IPS-18a (cell line): ENCODE results near the gene WDR37.

Experiments used
- H3K27ac ChIP-seq: one replicate; pipeline ENCODE4 v1.5.1; 2013; ENCODE audit warnings: low read length
- H3K27me3 ChIP-seq: one replicate; pipeline ENCODE4 v1.6.1; 2013; ENCODE audit warnings: mild to moderate bottlenecking, low read length; ENCODE audit not compliant: control insufficient read depth, insufficient read depth
- H3K36me3 ChIP-seq: one replicate; pipeline ENCODE4 v1.6.1; 2013; ENCODE audit warnings: low read depth, low read length; ENCODE audit not compliant: control insufficient read depth
- H3K4me1 ChIP-seq: one replicate; pipeline ENCODE4 v1.6.1; 2013; ENCODE audit warnings: low read depth, low read length; ENCODE audit not compliant: control insufficient read depth
- H3K4me3 ChIP-seq: one replicate; pipeline ENCODE4 v1.5.1; 2013; ENCODE audit warnings: low read length
- H3K9ac ChIP-seq: one replicate; pipeline ENCODE4 v1.6.1; 2013; ENCODE audit warnings: mild to moderate bottlenecking, low read length, moderate library complexity
- H3K9me3 ChIP-seq: one replicate; pipeline ENCODE4 v1.6.1; 2013; ENCODE audit warnings: low read depth, low read length; ENCODE audit not compliant: control insufficient read depth

Gene WDR37

DNA sequence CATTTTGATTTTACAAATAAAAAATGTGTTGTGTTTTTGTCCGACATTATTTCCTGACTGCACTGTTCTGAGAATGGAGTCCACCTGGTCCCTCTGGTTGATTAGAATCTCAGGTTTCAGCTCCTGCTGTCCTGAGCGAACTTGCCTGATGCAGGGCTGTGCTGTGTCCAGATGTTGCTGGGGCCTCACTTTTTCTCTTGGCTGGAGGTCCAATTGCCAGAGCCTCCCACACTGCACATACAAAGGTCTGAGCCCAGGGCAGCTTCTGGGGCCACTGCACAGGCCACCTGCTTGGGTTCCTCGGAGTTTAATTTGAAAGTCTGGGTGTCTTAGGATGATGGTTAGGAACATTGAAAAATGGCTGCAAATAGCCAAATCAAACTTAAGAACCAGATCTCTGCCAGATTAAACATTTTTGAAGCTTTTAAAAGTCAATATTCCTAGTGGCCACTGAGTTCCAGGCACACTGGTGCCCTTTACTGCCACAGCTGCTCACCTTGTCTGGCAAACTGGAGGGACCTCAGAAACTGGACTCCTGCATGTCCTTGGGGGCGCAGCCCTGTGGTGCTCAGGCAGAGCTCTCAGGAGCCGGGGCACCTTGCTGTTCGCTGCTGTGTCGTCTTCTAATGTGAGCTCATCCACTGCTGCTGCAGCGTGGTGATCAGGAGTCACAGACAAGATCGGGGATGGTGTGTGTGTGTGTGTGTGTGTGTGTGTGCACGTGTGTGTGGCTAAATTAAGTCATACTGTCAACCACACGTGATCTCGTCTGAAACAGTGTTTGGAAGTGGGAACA lies 75.0 kb downstream of the WDR37 start:
- Histone ChIP-seq H3K9me3 (no peaks in the 10 kb centered on the region), H3K36me3 (peaks cover 16% of the 10 kb centered on the region), H3K27me3 (no peaks in the 10 kb centered on the region), H3K4me1 (no peaks in the 10 kb centered on the region), H3K9ac (no peak overlapping the region), H3K4me3 (no peak overlapping the region), H3K27ac (no peak overlapping the region)

DNA sequence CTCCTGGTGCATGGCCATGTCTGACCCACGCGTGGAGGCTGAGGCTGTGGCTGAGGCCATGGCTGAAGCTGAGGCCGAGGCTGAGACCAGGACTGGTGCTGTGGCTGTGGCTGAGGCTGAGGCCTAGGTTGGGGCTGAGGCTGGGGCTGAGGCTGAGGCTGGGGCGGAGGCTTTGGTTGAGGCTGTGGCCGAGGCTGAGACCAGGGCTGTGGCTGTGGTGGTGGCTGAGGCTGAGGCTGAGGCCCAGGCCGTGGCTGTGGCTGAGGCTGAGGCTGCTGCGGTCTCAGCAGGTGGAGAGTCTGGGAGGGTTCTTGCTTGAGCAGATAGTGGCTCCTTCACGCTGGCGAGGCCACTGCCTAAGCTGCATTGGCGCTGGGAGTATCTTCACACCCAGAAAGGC lies 76.4 kb downstream of the WDR37 start:
- Histone ChIP-seq H3K36me3 (peaks cover 16% of the 10 kb centered on the region), H3K4me1 (no peaks in the 10 kb centered on the region), H3K27ac (no peak overlapping the region), H3K9me3 (no peaks in the 10 kb centered on the region), H3K9ac (no peak overlapping the region), H3K4me3 (no peak overlapping the region), H3K27me3 (no peaks in the 10 kb centered on the region)

DNA sequence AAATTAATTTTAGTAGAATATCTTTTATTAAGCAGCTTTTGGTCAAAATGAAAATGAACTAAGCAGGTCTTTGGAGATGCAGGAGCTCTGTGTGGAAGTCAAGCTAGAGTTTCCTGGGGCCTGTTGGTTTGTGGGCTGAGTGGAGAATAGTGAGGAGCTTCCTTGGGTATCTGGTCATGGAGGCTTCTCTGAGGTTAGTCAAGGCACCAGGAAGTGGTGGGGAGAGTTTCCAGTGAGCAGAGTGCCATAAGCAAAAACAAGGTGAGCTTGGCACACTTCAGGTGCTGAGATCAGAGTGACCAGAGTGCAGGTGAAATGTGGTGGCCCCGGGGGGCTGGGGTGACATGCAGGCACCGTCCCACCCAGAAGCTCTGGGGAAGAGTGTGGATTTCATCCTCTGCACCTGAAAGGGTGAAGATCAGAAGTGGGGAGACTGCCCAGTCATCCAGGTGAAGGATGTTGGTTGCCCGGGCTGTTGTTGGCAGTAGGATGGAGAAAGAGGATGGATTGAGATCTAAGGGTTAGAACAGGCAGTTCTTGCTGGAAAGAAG lies 77.4 kb downstream of the WDR37 start:
- Histone ChIP-seq H3K27me3 (no peaks in the 10 kb centered on the region), H3K9me3 (no peaks in the 10 kb centered on the region), H3K4me1 (no peaks in the 10 kb centered on the region), H3K4me3 (no peak overlapping the region), H3K36me3 (peaks cover 16% of the 10 kb centered on the region), H3K27ac (no peak overlapping the region), H3K9ac (no peak overlapping the region)

DNA sequence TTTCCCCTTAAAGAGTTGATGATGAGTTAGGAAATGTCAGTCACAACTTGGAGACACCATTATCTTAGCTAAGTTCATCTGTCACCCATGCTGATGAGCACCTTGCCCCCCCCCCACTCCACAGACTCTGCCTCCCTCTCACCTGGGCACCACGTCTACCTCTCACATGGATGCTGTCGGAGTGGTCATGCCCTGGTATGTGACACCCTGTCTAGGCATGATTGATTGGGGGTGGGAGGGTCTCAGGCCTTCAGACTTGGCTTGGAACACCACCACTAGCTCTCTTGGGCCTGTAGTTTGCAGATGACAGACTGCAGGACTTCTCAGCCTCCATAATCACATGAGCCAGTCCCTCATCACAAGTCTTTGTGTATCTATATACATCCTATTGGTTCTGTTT lies 78.0 kb downstream of the WDR37 start:
- Histone ChIP-seq H3K9me3 (no peaks in the 10 kb centered on the region), H3K4me1 (no peaks in the 10 kb centered on the region), H3K36me3 (peaks cover 13% of the 10 kb centered on the region), H3K27ac (no peak overlapping the region), H3K4me3 (no peak overlapping the region), H3K27me3 (no peaks in the 10 kb centered on the region), H3K9ac (no peak overlapping the region)

DNA sequence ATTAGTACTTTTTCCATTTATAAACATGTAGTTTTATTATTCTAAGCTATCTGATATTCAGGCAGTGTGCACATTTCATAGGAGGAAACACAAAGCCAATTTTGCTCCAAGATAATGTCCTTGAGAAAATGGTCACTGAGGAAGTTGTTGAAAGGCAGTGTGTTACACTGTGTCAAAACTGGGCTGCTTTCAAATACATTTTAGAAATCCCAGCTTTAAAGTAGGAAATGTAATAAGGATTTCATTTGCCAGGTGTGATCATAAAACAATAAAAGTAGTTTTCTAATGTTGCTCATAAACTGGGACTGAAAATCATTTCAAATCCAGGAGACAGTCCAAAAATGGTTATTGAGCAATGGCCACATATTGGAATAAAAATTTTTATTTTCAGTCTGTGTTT lies 80.1 kb downstream of the WDR37 start:
- no peaks in the 10 kb centered on the region for H3K27me3 ChIP-seq
- no peak overlapping the region for H3K27ac ChIP-seq
- no peaks in the 10 kb centered on the region for H3K36me3 ChIP-seq
- H3K4me1 ChIP-seq, result no peaks in the 10 kb centered on the region
- H3K9ac ChIP-seq, result no peak overlapping the region
- no peak overlapping the region for H3K4me3 ChIP-seq
- no peaks in the 10 kb centered on the region for H3K9me3 ChIP-seq

DNA sequence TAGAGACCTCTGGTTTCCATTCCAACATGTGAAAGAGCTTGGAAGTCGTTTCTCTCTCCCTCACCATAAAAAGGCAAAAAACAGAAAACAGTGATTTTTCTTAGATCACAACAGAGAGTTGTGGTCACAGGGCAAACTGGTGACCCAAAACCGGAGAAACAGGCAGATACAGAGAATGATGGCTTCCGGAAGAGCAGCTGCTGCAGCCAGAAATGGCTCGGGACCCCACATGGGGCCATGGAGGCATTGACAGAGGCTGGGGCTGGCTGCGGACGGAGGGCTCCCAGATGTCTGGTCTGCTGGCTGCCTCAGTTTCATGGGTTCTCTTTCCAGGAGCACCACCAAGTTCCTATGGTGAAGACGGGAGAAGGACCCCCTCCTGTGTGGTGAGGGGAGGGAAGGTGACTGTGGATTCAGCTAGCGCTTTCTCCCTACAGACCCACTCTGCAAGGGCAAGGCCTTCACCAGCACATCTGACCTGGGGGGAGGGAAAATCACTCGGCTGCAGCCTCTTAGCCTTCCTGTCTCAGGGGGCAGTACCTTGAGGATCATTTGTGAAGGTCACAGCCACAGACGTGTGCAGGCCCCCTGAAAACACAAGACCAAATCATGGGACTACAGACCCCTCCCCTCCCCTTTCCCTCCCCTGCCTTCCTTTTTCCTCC lies 81.4 kb downstream of the WDR37 start:
- Histone ChIP-seq H3K27ac (no peak overlapping the region), H3K9me3 (no peaks in the 10 kb centered on the region), H3K4me1 (no peaks in the 10 kb centered on the region), H3K9ac (no peak overlapping the region), H3K36me3 (no peaks in the 10 kb centered on the region), H3K27me3 (no peaks in the 10 kb centered on the region), H3K4me3 (no peak overlapping the region)

DNA sequence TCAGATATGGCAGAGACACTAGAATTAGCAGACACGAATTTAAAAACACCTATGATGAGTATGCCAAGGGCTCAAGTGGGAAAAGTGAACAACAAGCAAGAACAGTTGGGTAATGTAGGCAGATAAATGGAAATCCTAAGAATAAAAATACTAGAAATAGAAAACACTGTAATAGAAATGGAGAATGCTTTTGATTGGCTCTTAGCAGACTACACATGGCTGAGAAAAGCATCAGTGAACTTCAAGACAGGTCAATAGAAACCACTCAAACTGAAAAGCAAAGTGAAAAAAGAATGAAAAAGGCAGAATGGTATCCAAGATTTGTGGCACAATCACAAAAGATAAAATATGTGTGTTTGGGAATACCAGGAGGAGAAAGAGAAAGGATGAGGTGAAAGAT lies 82.3 kb downstream of the WDR37 start:
- no peak overlapping the region for H3K4me3 ChIP-seq
- H3K9me3 ChIP-seq, result no peaks in the 10 kb centered on the region
- H3K27me3 ChIP-seq, result no peaks in the 10 kb centered on the region
- no peak overlapping the region for H3K27ac ChIP-seq
- H3K9ac ChIP-seq, result no peak overlapping the region
- H3K36me3 ChIP-seq, result no peaks in the 10 kb centered on the region
- no peaks in the 10 kb centered on the region for H3K4me1 ChIP-seq

DNA sequence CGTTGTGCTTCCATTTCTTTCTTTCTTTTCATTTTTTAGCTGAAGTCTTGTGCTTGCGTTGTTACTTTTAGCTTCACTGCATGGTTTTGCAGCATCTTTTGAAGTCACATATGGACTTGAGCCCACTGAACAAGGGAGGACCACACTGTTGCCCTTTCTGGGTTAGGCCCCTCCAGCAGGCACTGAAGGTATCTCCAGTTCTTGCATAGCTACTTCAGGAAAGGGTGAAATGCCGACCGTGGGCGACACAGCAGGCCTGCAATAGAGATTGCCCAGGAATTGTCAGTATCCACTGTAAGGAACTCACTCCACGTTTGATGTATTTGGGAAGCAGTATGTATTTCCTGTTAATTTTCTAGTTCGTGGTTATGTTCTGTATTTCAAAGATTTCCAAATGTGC lies 85.1 kb downstream of the WDR37 start:
- H3K36me3 ChIP-seq, result no peaks in the 10 kb centered on the region
- H3K27me3 ChIP-seq, result no peaks in the 10 kb centered on the region
- H3K4me1 ChIP-seq, result no peaks in the 10 kb centered on the region
- no peak overlapping the region for H3K4me3 ChIP-seq
- peaks cover 2% of the 10 kb centered on the region for H3K9me3 ChIP-seq
- H3K9ac ChIP-seq, result no peak overlapping the region
- no peak overlapping the region for H3K27ac ChIP-seq

DNA sequence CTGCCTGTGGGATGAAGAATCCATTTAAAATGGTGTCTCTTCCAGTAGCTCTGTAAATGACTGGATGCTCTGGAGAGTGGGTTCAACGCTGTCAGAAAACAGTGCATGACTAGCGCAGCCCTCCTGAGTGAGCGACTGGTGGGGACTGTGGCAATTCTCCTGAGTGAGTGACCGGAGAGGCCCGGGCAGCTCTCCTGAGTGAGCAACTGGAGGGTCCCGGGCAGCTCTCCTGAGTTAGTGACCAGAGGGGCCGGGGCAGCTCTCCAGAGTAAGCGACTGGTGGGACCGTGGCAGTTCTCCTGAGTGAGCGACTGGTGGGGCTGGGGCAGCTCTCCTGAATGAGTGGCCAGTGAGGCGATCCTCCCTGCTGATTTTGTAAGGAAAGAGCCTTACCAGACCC lies 85.5 kb downstream of the WDR37 start:
- Histone ChIP-seq H3K4me1 (no peaks in the 10 kb centered on the region), H3K27ac (no peak overlapping the region), H3K4me3 (no peak overlapping the region), H3K9ac (no peak overlapping the region), H3K36me3 (no peaks in the 10 kb centered on the region), H3K27me3 (no peaks in the 10 kb centered on the region), H3K9me3 (peaks cover 2% of the 10 kb centered on the region)

DNA sequence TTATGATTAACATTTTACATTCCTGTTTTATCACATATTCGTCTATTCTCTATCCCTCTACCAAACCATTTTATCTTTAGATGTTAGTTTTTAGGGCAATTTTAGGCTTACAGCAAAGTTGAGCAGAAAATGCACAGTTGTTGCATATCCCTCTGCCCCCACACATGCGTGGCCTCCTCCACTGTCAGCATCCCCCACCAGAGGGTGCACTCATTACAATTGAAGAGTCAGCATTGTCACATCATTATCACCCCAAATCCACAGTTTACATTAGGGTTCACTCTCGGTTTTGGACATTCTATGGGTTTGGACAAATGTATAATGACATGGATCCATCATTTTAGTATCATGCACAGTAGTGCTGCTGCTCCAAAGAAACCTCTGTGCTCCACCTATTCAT lies 86.4 kb downstream of the WDR37 start:
- Histone ChIP-seq H3K9me3 (peaks cover 2% of the 10 kb centered on the region), H3K27ac (no peak overlapping the region), H3K4me3 (no peak overlapping the region), H3K9ac (no peak overlapping the region), H3K36me3 (no peaks in the 10 kb centered on the region), H3K27me3 (no peaks in the 10 kb centered on the region), H3K4me1 (no peaks in the 10 kb centered on the region)

DNA sequence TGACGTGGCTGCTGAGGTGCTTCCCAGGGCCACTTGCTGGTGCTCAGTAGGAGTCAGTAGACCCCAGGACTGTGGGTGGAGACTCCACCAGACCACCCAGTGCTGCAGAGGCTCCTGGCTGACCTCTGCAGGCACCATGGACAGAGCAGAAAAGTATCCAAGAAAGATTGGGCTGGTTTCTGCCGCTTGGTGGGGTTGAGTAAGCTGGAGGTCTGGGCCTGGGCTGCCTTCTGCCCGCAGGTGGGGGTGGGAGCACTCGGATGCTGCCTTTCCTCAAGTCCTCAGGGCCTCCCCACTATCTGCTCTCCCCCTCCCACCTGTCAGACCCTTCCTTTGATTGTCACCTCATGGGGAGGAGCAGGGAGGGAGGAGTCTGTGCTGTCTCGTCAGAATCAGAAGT lies 91.6 kb downstream of the WDR37 start:
- no peak overlapping the region for H3K27ac ChIP-seq

More for the DNA sequence above, 91.6 kb downstream of the WDR37 start:
- Histone ChIP-seq H3K27me3 (no peaks in the 10 kb centered on the region), H3K9me3 (peaks cover 2% of the 10 kb centered on the region), H3K36me3 (no peaks in the 10 kb centered on the region), H3K4me3 (no peak overlapping the region), H3K4me1 (no peaks in the 10 kb centered on the region), H3K9ac (no peak overlapping the region)
